GM12874 (cell line): ENCODE data around the gene PHF21B.

Experiments used
- CTCF ChIP-seq: IDR thresholded peaks from 2 replicates; pipeline ENCODE4 v1.5.1; 2011; ENCODE audit warnings: low read depth, mild to moderate bottlenecking, control low read depth, low read length, moderate library complexity; ENCODE audit not compliant: insufficient read depth

PHF21B gene

DNA sequence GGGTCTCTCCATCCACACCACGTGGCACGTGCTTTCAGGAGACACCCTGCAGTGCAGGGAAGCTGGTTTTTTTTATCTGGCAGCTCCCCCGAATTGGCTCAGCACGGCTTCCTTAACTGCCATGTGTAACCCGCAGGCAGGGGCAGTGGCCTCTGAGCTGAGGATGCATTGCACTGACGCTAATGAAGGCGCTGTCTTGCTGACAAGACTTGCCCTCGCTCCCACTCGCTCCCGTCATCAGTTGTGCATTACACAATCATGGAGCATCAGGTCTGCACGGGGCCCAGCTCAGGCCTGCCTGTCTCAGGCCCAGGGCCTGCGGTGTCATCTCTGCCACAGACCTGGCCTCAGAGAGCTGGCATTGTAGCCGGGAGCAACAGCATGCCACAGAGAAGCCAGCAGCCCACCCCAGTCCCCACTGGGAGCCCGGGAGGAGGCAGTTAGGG is 161.5 kb downstream of the PHF21B start:
- no peak for TF ChIP-seq CTCF

GRCh38 chr22:44847892-44848291 is 161.9 kb downstream of the PHF21B start:
- TF ChIP-seq CTCF: no peak

GRCh38 chr22:44847380-44847779 is 162.4 kb downstream of the PHF21B start:
- TF ChIP-seq CTCF: no peak

GRCh38 chr22:44846726-44847275 is 163.0 kb downstream of the PHF21B start:
- TF ChIP-seq CTCF: no peak

- TF ChIP-seq CTCF: no peak
Observed at GRCh38 chr22:44845796-44846720, 163.7 kb downstream of the PHF21B start.

- TF ChIP-seq CTCF: no peak
Observed at GRCh38 chr22:44845191-44845590, 164.6 kb downstream of the PHF21B start.

- no peak for TF ChIP-seq CTCF
Observed at GRCh38 chr22:44842417-44842816, 167.4 kb downstream of the PHF21B start.
